Measurements from ENCODE around the gene DNAH14. TPM values are rescaled to one million over a fixed set of nuclear protein-coding genes. Genes with fewer than 3 reads are reported as not detected.
"Not testable (repeated sequence)": the region's sequence is repeated elsewhere in the genome, so short reads cannot be mapped to it uniquely, and the experiment has no call there.

The DNAH14 gene
- total RNA-seq, 2 donors from 2014 or later: 7.5 to 9.6 TPM

GRCh38 chr1:224958490-224958889 lies 29.0 kb downstream of the DNAH14 start:
- no peak for TF ChIP-seq CTCF (IDR thresholded peaks at IDR 0.05)
- Histone ChIP-seq H3K4me3 (no peak overlapping the region), H3K27ac (no peak overlapping the region), H3K27me3 (no peaks in the 10 kb centered on the region), H3K9ac (ENCODE audit: low read depth in 2 of 2, low read length in 2 of 2) (no peak overlapping the region), H3K9me3 (no peaks in the 10 kb centered on the region), H3K4me1 (no peaks in the 10 kb centered on the region), H3K36me3 (no peaks in the 10 kb centered on the region)
- intact Hi-C loops (cut with DNase I): no loop called here
- no peak for DNase-seq

GRCh38 chr1:224959115-224959514 lies 29.6 kb downstream of the DNAH14 start:
- no peaks in the 10 kb centered on the region for H3K36me3 ChIP-seq
- no peak for DNase-seq
- no peaks in the 10 kb centered on the region for H3K27me3 ChIP-seq
- H3K27ac ChIP-seq: no peak overlapping the region
- no peaks in the 10 kb centered on the region for H3K9me3 ChIP-seq
- no peak for TF ChIP-seq CTCF (IDR thresholded peaks at IDR 0.05)
- H3K4me3 ChIP-seq: no peak overlapping the region
- no peak overlapping the region for H3K9ac ChIP-seq (ENCODE audit: low read depth in 2 of 2, low read length in 2 of 2)
- H3K4me1 ChIP-seq: no peaks in the 10 kb centered on the region
- intact Hi-C loops (cut with DNase I): no loop called here

GRCh38 chr1:224959656-224960055 lies 30.2 kb downstream of the DNAH14 start:
- Histone ChIP-seq H3K27me3 (no peaks in the 10 kb centered on the region), H3K9me3 (no peaks in the 10 kb centered on the region), H3K4me3 (no peak overlapping the region), H3K9ac (ENCODE audit: low read depth in 2 of 2, low read length in 2 of 2) (no peak overlapping the region), H3K27ac (no peak overlapping the region), H3K4me1 (no peaks in the 10 kb centered on the region), H3K36me3 (no peaks in the 10 kb centered on the region)
- intact Hi-C loops (cut with DNase I): no loop called here
- no peak for DNase-seq
- TF ChIP-seq CTCF (IDR thresholded peaks at IDR 0.05): no peak

GRCh38 chr1:224980181-224980580 lies 50.7 kb downstream of the DNAH14 start:
- Histone ChIP-seq H3K27ac (no peak overlapping the region), H3K4me3 (no peak overlapping the region), H3K9ac (ENCODE audit: low read depth in 2 of 2, low read length in 2 of 2) (no peak overlapping the region), H3K9me3 (no peaks in the 10 kb centered on the region), H3K36me3 (no peaks in the 10 kb centered on the region), H3K27me3 (no peaks in the 10 kb centered on the region), H3K4me1 (no peaks in the 10 kb centered on the region)
- DNase-seq: no peak
- intact Hi-C loops (cut with DNase I): no loop called here
- no peak for TF ChIP-seq CTCF (IDR thresholded peaks at IDR 0.05)

- H3K9me3 ChIP-seq; H3K27me3 ChIP-seq; H3K4me1 ChIP-seq; DNase-seq; H3K36me3 ChIP-seq; H3K4me3 ChIP-seq; intact Hi-C loops (cut with DNase I); H3K9ac ChIP-seq (ENCODE audit: low read depth in 2 of 2, low read length in 2 of 2); H3K27ac ChIP-seq: not testable (repeated sequence)
Measured at GRCh38 chr1:224981922-224982354, 52.5 kb downstream of the DNAH14 start.

GRCh38 chr1:224988042-224988441 lies 58.6 kb downstream of the DNAH14 start:
- no peaks in the 10 kb centered on the region for H3K27me3 ChIP-seq
- no peak overlapping the region for H3K9ac ChIP-seq (ENCODE audit: low read depth in 2 of 2, low read length in 2 of 2)
- H3K4me3 ChIP-seq: no peak overlapping the region
- no peaks in the 10 kb centered on the region for H3K4me1 ChIP-seq
- H3K27ac ChIP-seq: no peak overlapping the region
- intact Hi-C loops (cut with DNase I): no loop called here
- no peak for DNase-seq
- no peak for TF ChIP-seq CTCF (IDR thresholded peaks at IDR 0.05)
- H3K9me3 ChIP-seq: no peaks in the 10 kb centered on the region
- H3K36me3 ChIP-seq: no peaks in the 10 kb centered on the region
